ENCODE data around the gene RPS25.
"Not testable (repeated sequence)": the region's sequence is repeated elsewhere in the genome, so short reads cannot be mapped to it uniquely, and the experiment has no call there.

RPS25 gene

DNA sequence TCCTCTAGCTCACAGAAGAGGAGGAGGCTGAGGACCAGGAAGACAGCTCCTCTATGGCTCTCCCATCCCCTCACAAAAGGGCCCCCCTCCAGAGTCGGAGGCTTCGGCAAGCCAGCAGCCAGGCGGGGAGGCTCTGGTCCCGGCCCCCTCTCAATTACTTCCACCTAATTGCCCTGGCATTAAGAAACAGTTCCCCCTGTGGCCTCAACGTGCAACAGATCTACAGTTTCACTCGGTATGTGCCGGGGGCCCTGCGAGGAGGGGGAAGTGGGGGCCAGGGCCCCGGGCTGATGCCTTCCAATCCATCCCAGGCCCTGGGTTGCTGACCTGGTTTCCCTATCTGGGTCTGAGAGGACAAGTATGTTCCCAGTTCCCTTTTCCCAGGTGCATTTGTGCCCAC lies 38.7 kb downstream of the RPS25 start:
- Histone ChIP-seq H3K4me3 (ENCODE audit: low read length) (no peak overlapping the region), H3K36me3 (ENCODE audit: insufficient read depth, low read depth, low read length) (no peaks in the 10 kb centered on the region), H3K9ac (ENCODE audit: low read depth, low read length) (no peak overlapping the region; the same call in 1 of the 2 replicates), H3K4me1 (ENCODE audit: insufficient read depth, low read length) (peaks cover 7% of the 10 kb centered on the region; the same call in 1 of the 2 replicates), H3K27ac (ENCODE audit: low read length) (no peak overlapping the region), H3K27me3 (ENCODE audit: insufficient read depth, low read length) (peaks cover 18% of the 10 kb centered on the region), H3K9me3 (ENCODE audit: insufficient read depth, low read depth, low read length) (no peaks in the 10 kb centered on the region)

DNA sequence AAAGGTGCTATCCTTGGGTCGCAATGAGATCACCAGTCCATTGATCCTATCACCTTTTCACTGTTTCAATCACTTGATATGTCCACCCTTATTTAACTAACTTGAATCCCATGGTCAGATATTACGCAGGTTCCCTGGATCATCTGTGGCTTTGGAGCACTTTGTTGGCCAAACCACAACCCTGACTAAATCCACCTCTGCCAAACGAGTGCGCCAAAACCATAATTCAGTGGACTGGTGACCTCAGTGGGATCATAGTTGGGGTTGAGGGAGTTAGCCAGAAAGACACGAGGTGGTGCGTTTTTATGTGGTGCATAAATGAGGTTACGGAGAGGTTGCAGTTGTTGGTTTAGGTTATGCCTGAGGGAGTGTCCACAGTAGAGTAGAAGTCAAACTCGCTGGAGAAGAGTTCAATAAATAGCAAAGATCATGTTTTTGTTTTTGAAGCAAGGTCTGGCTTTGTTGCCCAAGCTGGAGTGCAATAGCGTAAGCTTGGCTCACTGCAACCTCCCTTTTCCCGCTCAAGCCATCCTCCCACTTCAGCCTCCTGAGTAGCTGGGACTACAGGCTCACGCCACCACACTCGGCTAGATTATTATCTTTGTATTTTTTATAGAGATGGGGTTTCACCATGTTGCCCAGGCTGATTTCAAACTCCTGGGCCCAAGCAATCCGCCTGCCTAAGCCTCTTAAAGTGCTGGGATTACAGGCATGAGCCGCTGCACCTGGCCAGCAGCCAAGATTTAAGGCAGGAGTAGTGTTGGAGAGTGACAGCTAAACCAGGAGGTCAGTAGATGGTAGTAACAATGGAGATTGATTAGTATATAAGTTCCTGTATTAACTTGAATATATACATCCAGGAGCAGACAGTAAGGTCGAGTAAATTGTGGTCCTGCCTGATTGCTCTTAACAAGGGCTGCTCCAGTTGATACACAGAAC lies 42.1 kb downstream of the RPS25 start:
- Histone ChIP-seq H3K4me1 (ENCODE audit: insufficient read depth, low read length) (peaks cover 7% of the 10 kb centered on the region; the same call in 1 of the 2 replicates), H3K27me3 (ENCODE audit: insufficient read depth, low read length) (peaks cover 15% of the 10 kb centered on the region), H3K27ac (ENCODE audit: low read length) (no peak overlapping the region), H3K4me3 (ENCODE audit: low read length) (no peak overlapping the region), H3K36me3 (ENCODE audit: insufficient read depth, low read depth, low read length) (no peaks in the 10 kb centered on the region), H3K9ac (ENCODE audit: low read depth, low read length) (no peak overlapping the region), H3K9me3 (ENCODE audit: insufficient read depth, low read depth, low read length) (no peaks in the 10 kb centered on the region)

DNA sequence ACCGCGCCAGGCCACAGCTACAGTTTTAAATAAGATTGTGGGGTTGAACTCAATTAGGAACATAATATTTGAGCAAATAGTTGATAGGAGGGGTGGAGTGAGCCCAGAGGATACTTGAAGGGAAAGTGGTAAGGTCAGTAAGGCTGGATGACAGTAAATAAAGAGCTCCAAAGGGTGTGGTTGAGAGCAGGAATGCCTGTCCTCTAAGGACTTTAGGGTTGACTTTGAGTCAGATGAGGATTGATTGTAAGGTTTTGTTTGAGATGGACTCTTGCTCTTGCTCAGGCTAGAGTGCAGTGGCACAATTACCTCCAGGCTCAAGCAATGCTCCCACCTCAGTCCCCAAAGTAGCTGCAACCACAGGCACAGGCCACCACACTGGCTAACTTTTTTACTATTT lies 44.2 kb downstream of the RPS25 start:
- peaks cover under 1% of the 10 kb centered on the region; the same call in 1 of the 2 replicates for H3K4me1 ChIP-seq (ENCODE audit: insufficient read depth, low read length)
- no peaks in the 10 kb centered on the region for H3K27me3 ChIP-seq (ENCODE audit: insufficient read depth, low read length)
- H3K36me3 ChIP-seq (ENCODE audit: insufficient read depth, low read depth, low read length), result no peaks in the 10 kb centered on the region
- no peak overlapping the region for H3K9ac ChIP-seq (ENCODE audit: low read depth, low read length)
- no peak overlapping the region for H3K27ac ChIP-seq (ENCODE audit: low read length)
- no peaks in the 10 kb centered on the region for H3K9me3 ChIP-seq (ENCODE audit: insufficient read depth, low read depth, low read length)
- H3K4me3 ChIP-seq (ENCODE audit: low read length), result no peak overlapping the region

DNA sequence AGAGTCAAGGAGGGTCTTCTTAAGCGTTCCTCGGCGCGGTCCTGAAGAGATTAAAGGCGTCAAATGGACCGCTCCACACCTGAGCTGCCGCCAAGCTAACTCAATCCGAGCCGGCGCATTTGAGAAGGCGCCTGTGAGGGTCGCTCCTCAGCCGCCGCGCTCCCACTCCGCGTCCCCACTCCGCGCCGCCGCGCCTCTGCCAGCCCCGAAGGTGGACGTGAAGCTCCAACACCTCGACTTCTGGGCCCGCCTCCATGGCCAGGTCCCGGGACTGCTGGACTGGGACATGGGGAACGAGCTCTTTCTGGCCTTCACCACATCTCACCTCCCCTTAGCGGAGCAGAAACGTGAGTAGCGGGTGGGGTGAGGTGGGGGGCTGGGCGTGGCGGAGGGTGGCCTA lies 46.5 kb downstream of the RPS25 start, which contains the start of gene FOXR1:
Gene FOXR1, plus strand, starts transcription at position 116 of the 400 bp plus-strand sequence. Its CDS starts 171 bp downstream, at position 287.
- H3K4me1 ChIP-seq (ENCODE audit: insufficient read depth, low read length), result no peaks in the 10 kb centered on the region
- no peak within 1 kb of the TSS for H3K4me3 ChIP-seq (ENCODE audit: low read length)
- no peak within 1 kb of the TSS for H3K27ac ChIP-seq (ENCODE audit: low read length)
- no peaks in the 10 kb centered on the region for H3K36me3 ChIP-seq (ENCODE audit: insufficient read depth, low read depth, low read length)
- H3K9me3 ChIP-seq (ENCODE audit: insufficient read depth, low read depth, low read length), result no peaks in the 10 kb centered on the region
- no peaks in the 10 kb centered on the region for H3K27me3 ChIP-seq (ENCODE audit: insufficient read depth, low read length)
- H3K9ac ChIP-seq (ENCODE audit: low read depth, low read length), result no peak within 1 kb of the TSS

DNA sequence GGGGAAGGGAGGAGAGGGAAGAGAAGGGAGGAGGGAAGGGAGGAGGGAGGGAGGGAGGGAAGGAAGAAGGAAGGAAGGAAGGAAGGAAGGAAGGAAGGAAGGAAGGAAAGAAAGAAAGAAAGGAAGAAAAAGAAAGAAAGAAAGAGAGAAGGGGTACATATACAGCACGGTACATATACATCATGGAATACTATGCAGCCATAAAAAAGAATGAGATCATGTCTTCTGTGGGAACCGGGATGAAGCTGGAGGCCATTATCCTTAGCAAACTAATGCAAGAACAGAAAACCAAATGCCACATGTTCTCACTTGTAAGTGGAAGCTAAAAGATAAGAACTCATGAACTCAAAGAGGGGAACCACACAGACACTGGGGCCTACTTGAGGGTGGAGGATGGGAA lies 48.6 kb downstream of the RPS25 start:
- H3K9me3 ChIP-seq (ENCODE audit: insufficient read depth, low read depth, low read length); H3K36me3 ChIP-seq (ENCODE audit: insufficient read depth, low read depth, low read length); H3K9ac ChIP-seq (ENCODE audit: low read depth, low read length); H3K4me3 ChIP-seq (ENCODE audit: low read length); H3K27me3 ChIP-seq (ENCODE audit: insufficient read depth, low read length); H3K27ac ChIP-seq (ENCODE audit: low read length); H3K4me1 ChIP-seq (ENCODE audit: insufficient read depth, low read length): not testable (repeated sequence)

Data from iPS-20b (cell line).